GM23338 (cell line): ENCODE measurements around the gene MACF1. TPM values are rescaled to one million over a fixed set of nuclear protein-coding genes. Genes with fewer than 3 reads are reported as not detected.

Experiments used
- ATAC-seq: fragments of 200-7000 bp; cut with Tn5 transposase; 3 replicates; pipeline ENCODE4 v1.9.1; 2020
- DNase-seq: peaks from one replicate; pipeline ENCODE4 v3.0.0-alpha.2; 2015; ENCODE audit warnings: low spot score
- H2AFZ ChIP-seq: fragments of 200-600 bp; sonication (generic); 2 replicates; pipeline ENCODE4 v1.8.0; 2016; ENCODE audit warnings: antibody characterized with exemption, mild to moderate bottlenecking, moderate library complexity
- H3F3A ChIP-seq: fragments of 200-600 bp; sonication (generic); replicated peaks from 2 replicates; pipeline ENCODE4 v1.8.0; 2017; ENCODE audit warnings: antibody characterized with exemption, mixed run types, low read depth
- H3K27ac ChIP-seq: fragments of 200-600 bp; sonication (generic); 2 replicates; pipeline ENCODE4 v1.6.1; 2016; ENCODE audit warnings: low read depth
- H3K27me3 ChIP-seq: fragments of 200-600 bp; sonication (generic); 2 replicates; pipeline ENCODE4 v1.8.0; 2016; ENCODE audit warnings: mild to moderate bottlenecking, mixed run types, moderate library complexity; ENCODE audit not compliant: insufficient read depth
- H3K36me3 ChIP-seq: fragments of 200-600 bp; sonication (generic); 2 replicates; pipeline ENCODE4 v1.8.0; 2016; ENCODE audit warnings: mild to moderate bottlenecking; ENCODE audit not compliant: insufficient read depth
- H3K4me1 ChIP-seq: fragments of 200-600 bp; sonication (generic); 2 replicates; pipeline ENCODE4 v1.8.0; 2016; ENCODE audit warnings: mild to moderate bottlenecking, moderate library complexity; ENCODE audit not compliant: insufficient read depth
- H3K4me2 ChIP-seq: fragments of 200-600 bp; sonication (generic); 2 replicates; pipeline ENCODE4 v1.7.1; 2017; ENCODE audit warnings: mixed run types
- H3K4me3 ChIP-seq: fragments of 200-600 bp; sonication (generic); 2 replicates; pipeline ENCODE4 v1.6.1; 2016; ENCODE audit warnings: mixed run types
- H3K79me2 ChIP-seq: fragments of 200-600 bp; sonication (generic); replicated peaks from 2 replicates; pipeline ENCODE4 v1.8.0; 2017; ENCODE audit warnings: mild to moderate bottlenecking; ENCODE audit not compliant: insufficient read depth
- H3K9me2 ChIP-seq: fragments of 200-600 bp; sonication (generic); 2 replicates; pipeline ENCODE4 v1.8.0; 2017; ENCODE audit not compliant: insufficient read depth
- H4K20me1 ChIP-seq: fragments of 200-600 bp; sonication (generic); replicated peaks from 2 replicates; pipeline ENCODE4 v1.8.0; 2017; ENCODE audit warnings: mild to moderate bottlenecking; ENCODE audit not compliant: insufficient read depth
- H3K27ac Mint-ChIP-seq: 2 replicates; pipeline ENCODE4 v1.8.0; 2020; ENCODE audit warnings: inconsistent platforms, mild to moderate bottlenecking, moderate library complexity, mixed read lengths
- H3K27me3 Mint-ChIP-seq: 3 replicates; pipeline ENCODE4 v1.8.0; 2022; ENCODE audit warnings: low read depth, mild to moderate bottlenecking, moderate library complexity, mixed read lengths, inconsistent platforms; ENCODE audit not compliant: insufficient read depth, poor library complexity
- H3K36me3 Mint-ChIP-seq: 3 replicates; pipeline ENCODE4 v1.8.0; 2021; ENCODE audit warnings: low read depth, mild to moderate bottlenecking, inconsistent platforms, moderate library complexity, mixed read lengths
- H3K4me1 Mint-ChIP-seq: 3 replicates; pipeline ENCODE4 v1.8.0; 2020; ENCODE audit warnings: mild to moderate bottlenecking, inconsistent platforms, mixed read lengths
- H3K4me3 Mint-ChIP-seq: 3 replicates; pipeline ENCODE4 v1.8.0; 2021; ENCODE audit warnings: moderate library complexity, mild to moderate bottlenecking, inconsistent platforms, mixed read lengths
- H3K9me3 Mint-ChIP-seq: 3 replicates; pipeline ENCODE4 v1.8.0; 2020; ENCODE audit warnings: moderate library complexity, mild to moderate bottlenecking, inconsistent platforms, mixed read lengths
- CREB1 ChIP-seq: fragments of 250-450 bp; sonication (Bioruptor Pico); IDR thresholded peaks from 2 replicates; pipeline ENCODE4 v1.5.0; 2020; ENCODE audit warnings: low read depth, mild to moderate bottlenecking, moderate library complexity
- EZH2 ChIP-seq: fragments of 200-600 bp; sonication (generic); IDR thresholded peaks from one replicate; pipeline ENCODE4 v1.8.0; 2017; ENCODE audit warnings: antibody characterized with exemption, mild to moderate bottlenecking, low read depth; ENCODE audit not compliant: unreplicated experiment
- POLR2AphosphoS5 ChIP-seq: IDR thresholded peaks from 2 replicates; pipeline ENCODE4 v1.6.1; 2016; ENCODE audit warnings: antibody characterized with exemption, low read depth
- REST ChIP-seq: IDR thresholded peaks from one replicate; pipeline ENCODE4 v1.6.1; 2018; ENCODE audit warnings: antibody characterized with exemption; ENCODE audit not compliant: unreplicated experiment
- polyA plus RNA-seq: library from polyadenylated mRNA; unstranded; fragments of >200 nt; fragmentation: Nextera tagmentation; extraction: Ambion mirVana; gene quantifications from 2 replicates; pipeline ENCODE4 v1.2.1, GENCODE V29; 2016
- total RNA-seq: library from RNA; depleted of rRNA; stranded (reverse); fragments of >200 nt; shearing (Covaris generic); gene quantifications from 2 replicates; pipeline ENCODE4 v1.2.3, GENCODE V29; 2014
- TF ChIP-seq, protein P1 (sequence below), 2 experiments: fragments of 200-600 bp in 1 of 2; sonication (generic) in 1 of 2; conservative IDR thresholded peaks; 2 replicates each; pipeline versions ENCODE4 v1.5.1 to v1.6.1; 2016 to 2017; ENCODE audit warnings: antibody characterized with exemption in 2 of 2, low read depth in 2 of 2, mild to moderate bottlenecking in 2 of 2, moderate library complexity in 1 of 2

Gene MACF1
- total and polyA plus RNA-seq, 2 experiments from 2014 or later = 104 to 399 TPM

DNA sequence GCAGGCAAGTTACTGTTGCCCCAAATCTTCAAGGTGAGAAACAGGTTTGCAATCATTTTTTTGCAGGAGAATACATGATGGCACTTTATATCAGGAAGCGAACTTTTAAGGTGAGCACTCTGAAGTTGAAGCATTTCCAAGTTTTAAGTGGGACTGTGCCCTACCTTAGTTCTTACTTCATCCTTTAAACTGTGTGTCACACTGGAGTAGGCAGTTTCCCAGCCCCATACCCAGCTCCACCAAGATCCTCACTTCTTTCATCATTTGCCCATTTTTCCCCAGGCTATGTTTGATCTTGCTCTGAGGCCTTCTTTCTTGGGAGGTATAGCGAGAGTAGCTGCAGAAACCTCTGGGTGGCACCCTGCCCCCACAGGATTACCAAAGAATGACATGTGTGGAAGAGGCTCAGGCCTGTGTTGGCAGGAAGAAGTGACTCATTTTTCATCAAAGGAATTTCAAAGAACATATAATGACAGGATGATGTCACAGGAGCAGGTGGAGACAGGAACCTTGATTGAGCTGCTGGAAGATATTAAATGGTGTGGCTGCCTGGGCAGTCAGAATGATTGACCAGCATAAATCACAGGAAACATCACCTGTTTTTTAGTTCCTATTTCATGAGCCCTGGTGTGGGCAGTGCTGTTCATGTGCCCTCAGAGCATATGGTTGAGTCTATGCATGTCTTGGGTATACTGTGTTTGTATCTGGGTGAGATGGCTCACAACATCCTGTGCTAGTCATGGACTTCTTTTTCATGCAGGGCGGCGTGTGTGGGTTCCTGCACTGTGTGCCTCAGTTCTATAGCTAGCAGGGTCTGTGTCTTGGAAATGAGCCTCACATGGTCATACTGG lies 20.8 kb upstream of the MACF1 start:
- Histone ChIP-seq H3F3A (0 out of 2 replicates have a peak, but pooled peaks cover 3% of the 10 kb centered on the region), H2AFZ (no peak overlapping the region), H3K4me1 (peaks cover 39% of the 10 kb centered on the region), H4K20me1 (peaks cover 11% of the 10 kb centered on the region; the same call in 1 of the 2 replicates), H3K9me2 (no peaks in the 10 kb centered on the region), H3K4me2 (no peak overlapping the region), H3K36me3 (no peaks in the 10 kb centered on the region), H3K27ac (peak overlapping the region; percentile 53; the same call in 1 of the 2 replicates), H3K27me3 (no peaks in the 10 kb centered on the region), H3K79me2 (peaks cover 98% of the 10 kb centered on the region), H3K4me3 (no peak overlapping the region)
- TF ChIP-seq EZH2 = no peak
- TF ChIP-seq, protein P1, sequence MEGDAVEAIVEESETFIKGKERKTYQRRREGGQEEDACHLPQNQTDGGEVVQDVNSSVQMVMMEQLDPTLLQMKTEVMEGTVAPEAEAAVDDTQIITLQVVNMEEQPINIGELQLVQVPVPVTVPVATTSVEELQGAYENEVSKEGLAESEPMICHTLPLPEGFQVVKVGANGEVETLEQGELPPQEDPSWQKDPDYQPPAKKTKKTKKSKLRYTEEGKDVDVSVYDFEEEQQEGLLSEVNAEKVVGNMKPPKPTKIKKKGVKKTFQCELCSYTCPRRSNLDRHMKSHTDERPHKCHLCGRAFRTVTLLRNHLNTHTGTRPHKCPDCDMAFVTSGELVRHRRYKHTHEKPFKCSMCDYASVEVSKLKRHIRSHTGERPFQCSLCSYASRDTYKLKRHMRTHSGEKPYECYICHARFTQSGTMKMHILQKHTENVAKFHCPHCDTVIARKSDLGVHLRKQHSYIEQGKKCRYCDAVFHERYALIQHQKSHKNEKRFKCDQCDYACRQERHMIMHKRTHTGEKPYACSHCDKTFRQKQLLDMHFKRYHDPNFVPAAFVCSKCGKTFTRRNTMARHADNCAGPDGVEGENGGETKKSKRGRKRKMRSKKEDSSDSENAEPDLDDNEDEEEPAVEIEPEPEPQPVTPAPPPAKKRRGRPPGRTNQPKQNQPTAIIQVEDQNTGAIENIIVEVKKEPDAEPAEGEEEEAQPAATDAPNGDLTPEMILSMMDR (conservative IDR thresholded peaks at IDR 0.05; ENCODE audit: low read depth in 2 of 2) = peak; percentile 54 to 66
- TF ChIP-seq POLR2AphosphoS5 = no peak
- no peak for TF ChIP-seq REST
- H3K4me1 Mint-ChIP-seq = peaks cover 44% of the 10 kb centered on the region
- H3K27me3 Mint-ChIP-seq = peaks cover 4% of the 10 kb centered on the region
- ATAC-seq (peak; percentile 91), DNase-seq (peak; percentile 71)
- H3K9me3 Mint-ChIP-seq = peaks cover 4% of the 10 kb centered on the region; the same call in 2 of the 3 replicates
- H3K36me3 Mint-ChIP-seq = peaks cover 15% of the 10 kb centered on the region
- H3K4me3 Mint-ChIP-seq = no peak overlapping the region
- 0 out of 2 replicates have a peak overlapping the region, but pooled peaks have one; percentile 2 for H3K27ac Mint-ChIP-seq

DNA sequence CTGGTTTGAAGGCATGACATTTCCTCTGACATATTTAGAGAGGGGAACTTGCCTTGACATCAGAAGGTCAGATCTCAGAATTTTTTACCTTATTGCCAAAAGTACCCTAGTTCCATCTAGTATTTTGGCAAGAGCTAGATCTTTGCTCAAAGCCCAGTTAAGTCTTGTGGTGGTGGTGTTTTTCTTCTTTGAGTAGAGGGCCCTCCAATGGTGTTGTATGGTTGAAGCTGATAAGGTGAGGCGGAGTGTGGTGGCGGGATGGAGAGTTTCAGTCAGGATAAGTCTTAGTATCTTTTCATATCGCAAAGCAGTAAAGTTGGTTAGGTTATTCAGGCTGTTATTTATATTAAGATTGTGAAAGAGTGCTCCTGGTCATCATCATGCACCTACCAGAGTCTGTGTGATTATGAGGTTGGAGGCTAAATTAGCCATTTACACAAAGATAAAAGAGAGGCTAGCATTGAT lies 20.1 kb upstream of the MACF1 start:
- H3K36me3 Mint-ChIP-seq = peaks cover 15% of the 10 kb centered on the region
- no peak for TF ChIP-seq CREB1 (CRISPR knock-in tag)
- TF ChIP-seq, protein P1 (conservative IDR thresholded peaks at IDR 0.05; ENCODE audit: low read depth in 2 of 2) = peak in 1 of 2 experiments; percentile 13; a peak in 1 of 4 replicates
- peaks cover 98% of the 10 kb centered on the region for H3K79me2 ChIP-seq
- DNase-seq (no peak), ATAC-seq (no peak)
- H3K9me2 ChIP-seq = no peaks in the 10 kb centered on the region
- H3K4me2 ChIP-seq = no peak overlapping the region
- peaks cover 11% of the 10 kb centered on the region; the same call in 1 of the 2 replicates for H4K20me1 ChIP-seq
- H3K4me1 ChIP-seq = peaks cover 40% of the 10 kb centered on the region
- peaks cover 44% of the 10 kb centered on the region for H3K4me1 Mint-ChIP-seq
- H3K4me3 Mint-ChIP-seq = no peak overlapping the region
- H3K27ac ChIP-seq = peak overlapping the region; percentile 53; the same call in 1 of the 2 replicates
- 0 out of 2 replicates have a peak, but pooled peaks cover 3% of the 10 kb centered on the region for H3F3A ChIP-seq
- H3K27me3 ChIP-seq = no peaks in the 10 kb centered on the region
- H3K27me3 Mint-ChIP-seq = peaks cover 4% of the 10 kb centered on the region
- 0 out of 2 replicates have a peak overlapping the region, but pooled peaks have one; percentile 2 for H3K27ac Mint-ChIP-seq
- H3K9me3 Mint-ChIP-seq = peaks cover 4% of the 10 kb centered on the region; the same call in 2 of the 3 replicates
- no peak overlapping the region for H3K4me3 ChIP-seq
- H2AFZ ChIP-seq = no peak overlapping the region
- H3K36me3 ChIP-seq = no peaks in the 10 kb centered on the region
